Astrocyte (in vitro differentiated cells and primary cell): ENCODE results near the gene BANP.

Source experiments
- CTCF ChIP-seq: IDR thresholded peaks from 2 replicates; pipeline ENCODE4 v1.5.1; 2011; ENCODE audit warnings: low read depth, mild to moderate bottlenecking, inconsistent platforms, low read length, moderate library complexity; ENCODE audit not compliant: insufficient read depth
- EZH2 ChIP-seq: IDR thresholded peaks from 2 replicates; pipeline ENCODE4 v1.6.1; 2012; ENCODE audit warnings: mild to moderate bottlenecking, low read length, inconsistent platforms; ENCODE audit not compliant: insufficient read depth

GRCh38 chr16:87964049-87964659 lies 12.9 kb downstream of the BANP start:
- TF ChIP-seq EZH2 (no peak), CTCF (no peak)
